Measurements from ENCODE around the gene AK8. TPM values are rescaled to one million over a fixed set of nuclear protein-coding genes. Genes with fewer than 3 reads are reported as not detected.

AK8 gene
- total and polyA plus RNA-seq, 9 of the 15 experiments (the other 6 are each of a cell fraction or from before 2014, with no cell fraction given), result 0.06 to 0.37 TPM; not detected in 7

DNA sequence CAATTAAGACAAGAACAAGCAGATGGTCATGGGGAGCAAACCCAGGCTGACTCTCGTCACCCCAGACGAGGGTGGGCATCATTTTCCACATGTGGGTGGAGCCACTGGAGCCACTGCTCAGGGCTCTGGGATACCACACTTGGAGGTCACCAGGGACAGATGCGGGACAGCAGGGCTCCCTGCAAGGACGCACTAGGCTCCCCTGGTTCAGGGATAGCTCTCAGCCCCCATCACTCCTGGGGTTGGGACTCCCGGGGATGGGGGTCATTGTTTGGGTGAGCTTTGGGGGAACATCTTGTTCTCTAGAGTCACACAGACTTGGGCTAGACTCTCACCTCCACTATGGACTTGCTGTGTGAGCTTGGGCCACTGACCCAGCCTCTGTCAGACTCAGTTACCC lies 150.0 kb downstream of the AK8 start:
- intact Hi-C loops (cut with micrococcal nuclease), result no loop called here
- no peak overlapping the region for H3K4me3 ChIP-seq
- BruUV-seq (replicated peaks), result no TSS peak
- WGBS (ENCODE audit: insufficient coverage, low coverage, missing lambda C conversion rate), result 0% methylated on average over 5 of the region's 5 CpGs
- CTCF ChIA-PET (ENCODE audit: low intra/inter-chr PET ratio), result no interaction called here
- ATAC-seq, result no peak
- H4K20me1 ChIP-seq (replicated peaks; ENCODE audit: control insufficient read depth, insufficient read depth, low read length), result 0 out of 2 replicates have a peak, but pooled peaks cover 3% of the 10 kb centered on the region
- H3K4me1 ChIP-seq (replicated peaks in 1 of 2; ENCODE audit: control insufficient read depth in 2 of 2, insufficient read depth in 2 of 2, low read length in 2 of 2), result no peaks in the 10 kb centered on the region
- H3K27me3 ChIP-seq (ENCODE audit: control insufficient read depth in 2 of 2, insufficient read depth in 2 of 2, low read length in 2 of 2), result peaks cover 39 to 82% of the 10 kb centered on the region in 2 experiments
- no peaks in the 10 kb centered on the region for H3K79me2 ChIP-seq (ENCODE audit: control insufficient read depth, insufficient read depth, low read length)
- H3K36me3 ChIP-seq (ENCODE audit: control insufficient read depth, insufficient read depth, low read length), result no peaks in the 10 kb centered on the region
- FAIRE-seq, result no peak
- H3K9ac ChIP-seq (ENCODE audit: insufficient read depth in 1 of 2, low read depth in 2 of 2, low read length in 2 of 2), result 0 out of 4 replicates have a peak overlapping the region, but pooled peaks of 1 of the 2 experiments have one; percentile 22
- no peak overlapping the region for H2AFZ ChIP-seq (ENCODE audit: low read depth, low read length)
- peaks cover 5% of the 10 kb centered on the region for H3K9me1 ChIP-seq (ENCODE audit: control insufficient read depth, insufficient read depth, low read length)
- no peak for TF ChIP-seq ZNF12 (CRISPR knock-in tag; IDR thresholded peaks at IDR 0.05)
- TF ChIP-seq, protein P1, sequence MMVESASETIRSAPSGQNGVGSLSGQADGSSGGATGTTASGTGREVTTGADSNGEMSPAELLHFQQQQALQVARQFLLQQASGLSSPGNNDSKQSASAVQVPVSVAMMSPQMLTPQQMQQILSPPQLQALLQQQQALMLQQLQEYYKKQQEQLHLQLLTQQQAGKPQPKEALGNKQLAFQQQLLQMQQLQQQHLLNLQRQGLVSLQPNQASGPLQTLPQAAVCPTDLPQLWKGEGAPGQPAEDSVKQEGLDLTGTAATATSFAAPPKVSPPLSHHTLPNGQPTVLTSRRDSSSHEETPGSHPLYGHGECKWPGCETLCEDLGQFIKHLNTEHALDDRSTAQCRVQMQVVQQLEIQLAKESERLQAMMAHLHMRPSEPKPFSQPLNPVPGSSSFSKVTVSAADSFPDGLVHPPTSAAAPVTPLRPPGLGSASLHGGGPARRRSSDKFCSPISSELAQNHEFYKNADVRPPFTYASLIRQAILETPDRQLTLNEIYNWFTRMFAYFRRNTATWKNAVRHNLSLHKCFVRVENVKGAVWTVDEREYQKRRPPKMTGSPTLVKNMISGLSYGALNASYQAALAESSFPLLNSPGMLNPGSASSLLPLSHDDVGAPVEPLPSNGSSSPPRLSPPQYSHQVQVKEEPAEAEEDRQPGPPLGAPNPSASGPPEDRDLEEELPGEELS (CRISPR knock-in tag; IDR thresholded peaks at IDR 0.05; ENCODE audit: borderline replicate concordance), result no peak
- TF ChIP-seq, protein P2, sequence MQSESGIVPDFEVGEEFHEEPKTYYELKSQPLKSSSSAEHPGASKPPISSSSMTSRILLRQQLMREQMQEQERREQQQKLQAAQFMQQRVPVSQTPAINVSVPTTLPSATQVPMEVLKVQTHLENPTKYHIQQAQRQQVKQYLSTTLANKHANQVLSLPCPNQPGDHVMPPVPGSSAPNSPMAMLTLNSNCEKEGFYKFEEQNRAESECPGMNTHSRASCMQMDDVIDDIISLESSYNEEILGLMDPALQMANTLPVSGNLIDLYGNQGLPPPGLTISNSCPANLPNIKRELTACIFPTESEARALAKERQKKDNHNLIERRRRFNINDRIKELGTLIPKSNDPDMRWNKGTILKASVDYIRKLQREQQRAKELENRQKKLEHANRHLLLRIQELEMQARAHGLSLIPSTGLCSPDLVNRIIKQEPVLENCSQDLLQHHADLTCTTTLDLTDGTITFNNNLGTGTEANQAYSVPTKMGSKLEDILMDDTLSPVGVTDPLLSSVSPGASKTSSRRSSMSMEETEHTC (IDR thresholded peaks at IDR 0.05), result no peak
- TF ChIP-seq LEF1 (IDR thresholded peaks at IDR 0.05), result no peak
- no peak for TF ChIP-seq SPI1 (IDR thresholded peaks at IDR 0.05; ENCODE audit: borderline replicate concordance, low read depth, low read length)
- no peak for TF ChIP-seq TAF15 (IDR thresholded peaks at IDR 0.05; ENCODE audit: low read depth, low read length)
- TF ChIP-seq, protein P3, sequence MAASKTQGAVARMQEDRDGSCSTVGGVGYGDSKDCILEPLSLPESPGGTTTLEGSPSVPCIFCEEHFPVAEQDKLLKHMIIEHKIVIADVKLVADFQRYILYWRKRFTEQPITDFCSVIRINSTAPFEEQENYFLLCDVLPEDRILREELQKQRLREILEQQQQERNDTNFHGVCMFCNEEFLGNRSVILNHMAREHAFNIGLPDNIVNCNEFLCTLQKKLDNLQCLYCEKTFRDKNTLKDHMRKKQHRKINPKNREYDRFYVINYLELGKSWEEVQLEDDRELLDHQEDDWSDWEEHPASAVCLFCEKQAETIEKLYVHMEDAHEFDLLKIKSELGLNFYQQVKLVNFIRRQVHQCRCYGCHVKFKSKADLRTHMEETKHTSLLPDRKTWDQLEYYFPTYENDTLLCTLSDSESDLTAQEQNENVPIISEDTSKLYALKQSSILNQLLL (CRISPR knock-in tag; IDR thresholded peaks at IDR 0.05; ENCODE audit: borderline replicate concordance), result no peak
- TF ChIP-seq, protein P4, sequence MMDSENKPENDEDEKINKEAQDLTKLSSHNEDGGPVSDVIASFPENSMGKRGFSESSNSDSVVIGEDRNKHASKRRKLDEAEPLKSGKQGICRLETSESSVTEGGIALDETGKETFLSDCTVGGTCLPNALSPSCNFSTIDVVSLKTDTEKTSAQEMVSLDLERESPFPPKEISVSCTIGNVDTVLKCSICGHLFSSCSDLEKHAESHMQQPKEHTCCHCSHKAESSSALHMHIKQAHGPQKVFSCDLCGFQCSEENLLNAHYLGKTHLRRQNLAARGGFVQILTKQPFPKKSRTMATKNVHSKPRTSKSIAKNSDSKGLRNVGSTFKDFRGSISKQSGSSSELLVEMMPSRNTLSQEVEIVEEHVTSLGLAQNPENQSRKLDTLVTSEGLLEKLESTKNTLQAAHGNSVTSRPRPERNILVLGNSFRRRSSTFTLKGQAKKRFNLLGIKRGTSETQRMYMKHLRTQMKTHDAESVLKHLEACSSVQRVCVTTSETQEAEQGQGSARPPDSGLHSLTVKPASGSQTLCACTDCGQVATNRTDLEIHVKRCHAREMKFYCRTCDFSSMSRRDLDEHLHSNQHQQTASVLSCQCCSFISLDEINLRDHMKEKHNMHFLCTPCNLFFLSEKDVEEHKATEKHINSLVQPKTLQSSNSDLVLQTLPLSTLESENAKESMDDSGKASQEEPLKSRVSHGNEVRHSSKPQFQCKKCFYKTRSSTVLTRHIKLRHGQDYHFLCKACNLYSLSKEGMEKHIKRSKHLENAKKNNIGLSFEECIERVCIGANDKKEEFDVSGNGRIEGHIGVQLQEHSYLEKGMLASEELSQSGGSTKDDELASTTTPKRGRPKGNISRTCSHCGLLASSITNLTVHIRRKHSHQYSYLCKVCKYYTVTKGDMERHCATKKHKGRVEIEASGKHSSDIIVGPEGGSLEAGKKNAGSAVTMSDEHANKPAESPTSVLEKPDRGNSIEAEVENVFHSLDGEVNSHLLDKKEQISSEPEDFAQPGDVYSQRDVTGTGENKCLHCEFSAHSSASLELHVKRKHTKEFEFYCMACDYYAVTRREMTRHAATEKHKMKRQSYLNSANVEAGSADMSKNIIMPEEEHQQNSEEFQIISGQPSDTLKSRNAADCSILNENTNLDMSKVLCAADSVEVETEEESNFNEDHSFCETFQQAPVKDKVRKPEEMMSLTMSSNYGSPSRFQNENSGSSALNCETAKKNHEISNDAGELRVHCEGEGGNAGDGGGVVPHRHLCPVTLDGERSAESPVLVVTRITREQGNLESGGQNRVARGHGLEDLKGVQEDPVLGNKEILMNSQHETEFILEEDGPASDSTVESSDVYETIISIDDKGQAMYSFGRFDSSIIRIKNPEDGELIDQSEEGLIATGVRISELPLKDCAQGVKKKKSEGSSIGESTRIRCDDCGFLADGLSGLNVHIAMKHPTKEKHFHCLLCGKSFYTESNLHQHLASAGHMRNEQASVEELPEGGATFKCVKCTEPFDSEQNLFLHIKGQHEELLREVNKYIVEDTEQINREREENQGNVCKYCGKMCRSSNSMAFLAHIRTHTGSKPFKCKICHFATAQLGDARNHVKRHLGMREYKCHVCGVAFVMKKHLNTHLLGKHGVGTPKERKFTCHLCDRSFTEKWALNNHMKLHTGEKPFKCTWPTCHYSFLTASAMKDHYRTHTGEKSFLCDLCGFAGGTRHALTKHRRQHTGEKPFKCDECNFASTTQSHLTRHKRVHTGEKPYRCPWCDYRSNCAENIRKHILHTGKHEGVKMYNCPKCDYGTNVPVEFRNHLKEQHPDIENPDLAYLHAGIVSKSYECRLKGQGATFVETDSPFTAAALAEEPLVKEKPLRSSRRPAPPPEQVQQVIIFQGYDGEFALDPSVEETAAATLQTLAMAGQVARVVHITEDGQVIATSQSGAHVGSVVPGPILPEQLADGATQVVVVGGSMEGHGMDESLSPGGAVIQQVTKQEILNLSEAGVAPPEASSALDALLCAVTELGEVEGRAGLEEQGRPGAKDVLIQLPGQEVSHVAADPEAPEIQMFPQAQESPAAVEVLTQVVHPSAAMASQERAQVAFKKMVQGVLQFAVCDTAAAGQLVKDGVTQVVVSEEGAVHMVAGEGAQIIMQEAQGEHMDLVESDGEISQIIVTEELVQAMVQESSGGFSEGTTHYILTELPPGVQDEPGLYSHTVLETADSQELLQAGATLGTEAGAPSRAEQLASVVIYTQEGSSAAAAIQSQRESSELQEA (IDR thresholded peaks at IDR 0.05; ENCODE audit: low read depth), result no peak
- TF ChIP-seq MAFG (tag; conservative IDR thresholded peaks at IDR 0.05), result no peak
- no peak overlapping the region for H3K27ac ChIP-seq (ENCODE audit: extremely low read depth, low read depth, low read length)
- POLR2A ChIA-PET, result no interaction called here
- H3K4me2 ChIP-seq (ENCODE audit: insufficient read depth, low read length), result no peak overlapping the region
- in situ Hi-C loops (cut with MboI), result no loop called here
- no peaks in the 10 kb centered on the region for H3K9me3 ChIP-seq (replicated peaks; ENCODE audit: control insufficient read depth, insufficient read depth, low read depth, low read length)
- no peak for DNase-seq (ENCODE audit: extremely low read depth in 1 of 4, low spot score in 3 of 4)

Data from K562 (cell line).